ENCODE data around the gene PHETA1. TPM values are rescaled to one million over a fixed set of nuclear protein-coding genes. Genes with fewer than 3 reads are reported as not detected.
"Not testable (repeated sequence)": the region's sequence is repeated elsewhere in the genome, so short reads cannot be mapped to it uniquely, and the experiment has no call there.

Gene PHETA1
- total RNA-seq, 1 donor from 2014 or later: 25.3 TPM

DNA sequence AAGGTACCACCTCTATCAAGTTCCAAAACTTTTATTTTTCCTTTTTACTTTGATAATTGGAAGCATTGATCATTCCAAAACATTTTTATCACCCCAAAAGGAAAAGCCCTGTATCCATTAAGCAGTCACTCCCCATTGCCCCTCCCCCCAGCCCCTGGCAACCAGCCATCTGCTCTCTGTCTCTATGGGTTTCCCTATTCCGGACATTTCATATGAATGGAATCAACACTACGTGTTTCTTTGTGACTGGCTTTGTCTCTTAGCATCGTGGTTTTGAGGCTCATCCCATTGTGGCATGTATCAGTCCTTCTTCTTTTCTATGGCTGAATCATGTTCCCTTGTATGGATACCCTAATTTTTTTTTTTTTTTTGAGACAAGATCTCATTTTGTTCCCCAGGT, 18.0 kb upstream of the PHETA1 start:
- peaks cover 4% of the 10 kb centered on the region for H3K27me3 ChIP-seq
- H3K9me3 ChIP-seq: no peaks in the 10 kb centered on the region
- ATAC-seq (no peak), DNase-seq (no peak)
- no peaks in the 10 kb centered on the region for H3K4me1 ChIP-seq
- H3K36me3 ChIP-seq: no peaks in the 10 kb centered on the region
- intact Hi-C loops (cut with DNase I): no loop called here
- no peak overlapping the region for H3K27ac ChIP-seq
- H3K4me3 ChIP-seq: no peak overlapping the region
- TF ChIP-seq, protein P1, sequence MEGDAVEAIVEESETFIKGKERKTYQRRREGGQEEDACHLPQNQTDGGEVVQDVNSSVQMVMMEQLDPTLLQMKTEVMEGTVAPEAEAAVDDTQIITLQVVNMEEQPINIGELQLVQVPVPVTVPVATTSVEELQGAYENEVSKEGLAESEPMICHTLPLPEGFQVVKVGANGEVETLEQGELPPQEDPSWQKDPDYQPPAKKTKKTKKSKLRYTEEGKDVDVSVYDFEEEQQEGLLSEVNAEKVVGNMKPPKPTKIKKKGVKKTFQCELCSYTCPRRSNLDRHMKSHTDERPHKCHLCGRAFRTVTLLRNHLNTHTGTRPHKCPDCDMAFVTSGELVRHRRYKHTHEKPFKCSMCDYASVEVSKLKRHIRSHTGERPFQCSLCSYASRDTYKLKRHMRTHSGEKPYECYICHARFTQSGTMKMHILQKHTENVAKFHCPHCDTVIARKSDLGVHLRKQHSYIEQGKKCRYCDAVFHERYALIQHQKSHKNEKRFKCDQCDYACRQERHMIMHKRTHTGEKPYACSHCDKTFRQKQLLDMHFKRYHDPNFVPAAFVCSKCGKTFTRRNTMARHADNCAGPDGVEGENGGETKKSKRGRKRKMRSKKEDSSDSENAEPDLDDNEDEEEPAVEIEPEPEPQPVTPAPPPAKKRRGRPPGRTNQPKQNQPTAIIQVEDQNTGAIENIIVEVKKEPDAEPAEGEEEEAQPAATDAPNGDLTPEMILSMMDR (IDR thresholded peaks at IDR 0.05): no peak

DNA sequence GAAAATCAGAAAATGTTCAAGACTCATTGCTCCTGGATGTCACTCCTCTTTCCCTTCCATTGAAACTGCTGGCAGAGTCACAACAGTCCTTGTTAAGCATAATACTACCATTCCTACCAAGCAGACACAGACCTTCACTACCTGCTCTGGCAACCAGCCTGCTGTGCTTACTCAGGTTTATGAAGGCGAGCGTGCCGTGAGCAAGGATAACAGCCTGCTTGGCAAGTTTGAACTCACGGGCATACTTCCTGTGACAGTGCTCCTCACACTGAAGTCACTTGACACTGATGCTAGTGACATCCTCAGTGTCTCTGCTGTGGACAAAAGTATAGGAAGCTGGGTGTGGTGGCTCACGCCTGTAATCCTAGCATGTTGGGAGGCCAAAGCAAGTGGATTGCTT, 15.7 kb upstream of the PHETA1 start:
- Histone ChIP-seq H3K4me1 (no peaks in the 10 kb centered on the region), H3K9me3 (no peaks in the 10 kb centered on the region), H3K4me3 (no peak overlapping the region), H3K27me3 (peaks cover 4% of the 10 kb centered on the region), H3K27ac (no peak overlapping the region), H3K36me3 (no peaks in the 10 kb centered on the region)
- ATAC-seq (no peak), DNase-seq (no peak)
- TF ChIP-seq, protein P1 (IDR thresholded peaks at IDR 0.05): no peak
- intact Hi-C loops (cut with DNase I): no loop called here

DNA sequence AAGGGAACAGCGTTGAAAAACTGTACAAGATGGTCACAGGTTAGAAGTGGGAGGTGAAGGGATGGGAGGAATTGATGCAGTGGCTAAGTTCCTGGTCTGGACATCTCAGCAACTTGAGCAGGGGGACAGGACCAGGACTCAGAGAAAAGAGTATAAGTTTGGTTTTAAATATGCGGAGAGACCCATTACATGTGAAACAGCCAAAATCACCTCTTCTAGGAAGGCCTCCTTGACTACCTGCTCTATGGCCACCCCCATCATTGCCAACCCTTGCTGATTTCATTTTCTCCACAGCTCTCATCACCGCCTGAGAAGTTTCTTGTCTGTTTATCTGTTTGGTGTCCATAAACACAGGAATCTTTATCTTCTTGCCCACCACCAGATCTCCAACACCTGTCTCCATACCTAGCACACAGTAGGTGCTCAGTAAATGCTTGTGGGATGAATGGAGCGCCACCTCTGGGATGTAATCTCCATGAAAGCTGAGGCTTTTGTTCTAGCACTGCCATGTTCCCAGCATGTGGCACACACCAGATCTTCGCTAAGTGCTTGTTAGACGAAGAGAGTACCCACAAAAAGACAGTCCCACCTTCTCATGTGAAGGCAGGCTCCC, 11.2 kb upstream of the PHETA1 start:
- H3K4me1 ChIP-seq: no peaks in the 10 kb centered on the region
- H3K27ac ChIP-seq: no peak overlapping the region
- intact Hi-C loops (cut with DNase I): no loop called here
- no peak for DNase-seq
- H3K9me3 ChIP-seq: no peaks in the 10 kb centered on the region
- peaks cover 4% of the 10 kb centered on the region for H3K27me3 ChIP-seq
- no peak for ATAC-seq
- no peaks in the 10 kb centered on the region for H3K36me3 ChIP-seq
- TF ChIP-seq, protein P1 (IDR thresholded peaks at IDR 0.05): no peak
- no peak overlapping the region for H3K4me3 ChIP-seq

DNA sequence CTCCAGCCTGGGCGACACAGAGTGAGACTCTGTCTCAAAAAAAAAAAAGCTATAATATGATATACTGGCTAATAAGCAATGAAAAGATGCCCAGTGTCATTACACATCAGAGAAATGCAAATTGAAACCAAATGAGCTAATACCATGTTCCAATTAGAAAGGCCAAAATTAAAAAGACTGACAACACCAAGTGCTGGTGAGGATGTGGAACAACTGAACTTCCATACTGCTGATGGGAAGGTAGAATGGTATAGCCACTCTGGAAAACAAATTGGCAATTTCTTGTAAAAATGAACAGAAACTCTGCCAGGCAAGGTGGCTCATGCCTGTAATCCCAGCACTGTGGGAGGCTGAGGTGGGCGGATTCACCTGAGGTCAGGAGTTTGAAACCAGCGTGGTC, 8.5 kb upstream of the PHETA1 start:
- DNase-seq (no peak), ATAC-seq (no peak)
- H3K36me3 ChIP-seq: no peaks in the 10 kb centered on the region
- no peak overlapping the region for H3K27ac ChIP-seq
- H3K4me1 ChIP-seq: no peaks in the 10 kb centered on the region
- no peaks in the 10 kb centered on the region for H3K27me3 ChIP-seq
- H3K4me3 ChIP-seq: no peak overlapping the region
- intact Hi-C loops (cut with DNase I): no loop called here
- H3K9me3 ChIP-seq: no peaks in the 10 kb centered on the region
- TF ChIP-seq, protein P1 (IDR thresholded peaks at IDR 0.05): no peak

DNA sequence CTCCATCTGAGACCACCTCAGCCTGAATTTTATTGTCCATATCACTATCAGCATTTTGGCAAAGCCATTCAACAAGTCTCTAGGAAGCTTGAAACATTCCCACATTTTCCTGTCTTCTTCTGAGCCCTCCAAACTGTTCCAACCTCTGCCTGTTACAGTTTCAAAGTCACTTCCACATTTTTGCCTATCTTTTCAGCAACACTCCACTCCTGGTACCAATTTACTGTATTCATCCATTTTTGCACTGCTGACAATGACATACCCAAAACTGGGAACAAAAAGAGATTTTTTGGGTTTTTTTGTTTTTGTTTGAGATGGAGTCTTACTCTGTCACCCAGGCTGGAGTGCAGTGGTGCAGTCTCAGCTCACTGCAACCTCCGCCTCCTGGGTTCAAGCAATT, 4.3 kb upstream of the PHETA1 start:
- DNase-seq; H3K9me3 ChIP-seq; H3K36me3 ChIP-seq; H3K27me3 ChIP-seq; intact Hi-C loops (cut with DNase I); ATAC-seq; H3K4me3 ChIP-seq; H3K27ac ChIP-seq: not testable (repeated sequence)
- peaks cover 11% of the 10 kb centered on the region for H3K4me1 ChIP-seq

DNA sequence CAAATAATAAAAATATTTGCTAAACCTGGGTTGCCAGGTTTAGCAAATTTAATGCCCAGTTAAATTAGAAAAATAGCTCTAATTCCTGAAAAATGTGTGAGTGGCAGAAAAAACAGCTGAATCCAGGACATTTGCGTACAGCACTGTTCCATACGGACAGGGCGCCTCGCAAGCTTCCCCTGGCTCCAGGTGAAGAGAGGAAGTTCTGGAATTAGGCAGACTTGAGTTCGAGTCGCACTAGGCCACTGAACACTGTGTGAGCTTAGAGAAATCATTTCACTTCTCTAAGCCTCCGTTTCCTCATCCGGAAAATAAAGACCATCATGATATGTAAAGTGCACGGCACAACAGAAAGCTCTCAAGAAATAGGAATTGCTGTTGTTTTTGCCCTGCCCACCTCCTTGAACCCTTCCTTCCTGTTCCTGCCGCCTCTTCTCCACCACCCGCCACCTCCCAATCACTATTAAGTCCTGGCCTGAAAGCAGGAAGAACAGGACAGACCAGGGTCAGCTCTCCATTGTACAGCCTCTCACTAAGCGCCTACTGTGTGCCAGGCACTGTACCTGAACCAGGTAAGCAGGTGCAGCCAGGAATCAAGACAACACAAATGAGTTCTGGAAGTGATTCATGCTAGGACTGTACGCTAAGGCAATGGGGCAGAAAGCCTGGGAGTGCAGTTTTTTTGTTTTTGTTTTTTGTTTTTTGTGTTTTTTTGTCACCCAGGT, 763 bp upstream of the PHETA1 start:
- peak overlapping the region; percentile 36 for H3K27ac ChIP-seq
- ATAC-seq: no peak
- peak overlapping the region; percentile 95 for H3K4me3 ChIP-seq
- intact Hi-C loops (cut with DNase I): no loop called here
- TF ChIP-seq, protein P1 (IDR thresholded peaks at IDR 0.05): no peak
- no peaks in the 10 kb centered on the region for H3K9me3 ChIP-seq
- no peaks in the 10 kb centered on the region for H3K36me3 ChIP-seq
- peaks cover 24% of the 10 kb centered on the region for H3K4me1 ChIP-seq
- no peak for DNase-seq
- H3K27me3 ChIP-seq: no peaks in the 10 kb centered on the region
